HG02970 (cell line): Measurements from ENCODE around the gene TLCD1.

Experiments used
- ATAC-seq: cut with Tn5 transposase; IDR thresholded peaks from one replicate; pipeline ENCODE4 v1.9.1; 2021; ENCODE audit warnings: mild to moderate bottlenecking, moderate library complexity, moderate number of reproducible peaks; ENCODE audit not compliant: unreplicated experiment, low FRiP score

Gene TLCD1

GRCh38 chr17:28700830-28701492, 25.1 kb downstream of the TLCD1 start:
- no peak for ATAC-seq

- ATAC-seq, result no peak
Observed at GRCh38 chr17:28700278-28700677, 25.8 kb downstream of the TLCD1 start.

GRCh38 chr17:28698253-28698941, 27.6 kb downstream of the TLCD1 start:
- ATAC-seq, result no peak

- ATAC-seq, result no peak
Observed at GRCh38 chr17:28693869-28694268, 32.2 kb downstream of the TLCD1 start.

- ATAC-seq, result no peak
Observed at GRCh38 chr17:28689011-28689410, 37.0 kb downstream of the TLCD1 start.

- ATAC-seq, result no peak
Observed at GRCh38 chr17:28688481-28688880, 37.6 kb downstream of the TLCD1 start.

- ATAC-seq, result no peak
Observed at GRCh38 chr17:28686296-28686695, 39.7 kb downstream of the TLCD1 start.

- ATAC-seq, result no peak
Observed at GRCh38 chr17:28685366-28685765, 40.7 kb downstream of the TLCD1 start.

GRCh38 chr17:28684963-28685362, 41.1 kb downstream of the TLCD1 start:
- no peak for ATAC-seq

GRCh38 chr17:28682655-28683054, 43.4 kb downstream of the TLCD1 start:
- no peak for ATAC-seq

GRCh38 chr17:28675980-28676379, 50.1 kb downstream of the TLCD1 start:
- ATAC-seq, result no peak

- no peak for ATAC-seq
Observed at GRCh38 chr17:28675490-28675889, 50.5 kb downstream of the TLCD1 start.
